ENCODE measurements around the gene PGLYRP1. TPM values are rescaled to one million over a fixed set of nuclear protein-coding genes. Genes with fewer than 3 reads are reported as not detected.

PGLYRP1 gene
- total RNA-seq, 1 experiment from 2014 or later, result not detected

DNA sequence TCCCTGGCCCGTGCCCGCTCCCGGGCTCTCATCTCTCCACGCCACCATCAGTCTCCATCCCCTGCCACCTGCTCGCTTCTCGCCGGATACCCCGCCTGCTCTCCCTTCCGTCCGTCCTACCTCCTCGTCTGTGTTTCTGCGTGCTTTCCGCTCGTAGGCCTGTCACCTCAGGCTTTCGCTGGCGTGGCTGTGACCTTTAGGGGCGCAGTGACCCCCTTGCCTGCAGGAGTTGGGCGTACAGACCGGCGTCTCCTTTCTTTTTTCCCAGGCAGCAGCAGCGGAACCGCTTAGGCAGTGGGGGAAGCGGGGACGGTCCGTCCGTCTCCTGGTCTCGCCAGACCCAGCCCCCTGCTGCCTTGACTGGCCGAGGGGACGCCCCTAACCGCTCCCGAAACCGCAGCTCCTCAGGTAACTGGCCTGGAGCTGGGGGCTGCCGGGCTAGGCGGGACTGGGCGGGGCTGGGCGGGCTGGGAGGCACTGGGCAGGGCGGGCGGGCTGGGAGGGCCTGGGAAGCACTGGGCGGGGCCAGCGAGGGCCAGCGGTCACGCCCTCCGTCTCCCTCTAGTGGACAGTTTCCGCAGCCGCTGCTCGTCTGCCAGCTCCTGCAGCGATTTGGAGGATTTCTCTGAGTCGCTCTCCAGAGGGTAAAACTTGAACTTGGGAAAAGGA lies 6.3 kb downstream of the PGLYRP1 start:
- Histone ChIP-seq H3K9me3 (ENCODE audit: insufficient read depth, low read depth) (no peaks in the 10 kb centered on the region), H3K4me2 (peak overlapping the region; percentile 97), H3K4me3 (peak overlapping the region; percentile 56; the same call in 1 of the 2 replicates), H3K9me2 (ENCODE audit: insufficient read depth) (no peaks in the 10 kb centered on the region), H4K20me1 (ENCODE audit: insufficient read depth) (peaks cover 5% of the 10 kb centered on the region; the same call in 1 of the 2 replicates), H2AFZ (0 out of 2 replicates have a peak overlapping the region, but pooled peaks have one; percentile 36), H3K27me3 (ENCODE audit: insufficient read depth, low read depth) (no peaks in the 10 kb centered on the region), H3K79me2 (ENCODE audit: low read depth) (no peaks in the 10 kb centered on the region), H3K4me1 (replicated peaks; ENCODE audit: insufficient read depth) (peaks cover 7% of the 10 kb centered on the region; the same call in 1 of the 2 replicates), H3K36me3 (ENCODE audit: low read depth) (no peaks in the 10 kb centered on the region), H3F3A (ENCODE audit: insufficient read depth, low read depth) (peaks cover 8% of the 10 kb centered on the region), H3K27ac (no peak overlapping the region)
- ChIA-PET CTCF (interaction anchor here (0.5 to 0.9 kb wide), 11 partner anchors 10 to 375 kb away, joined by 3 to 6 read pairs (median 4); partner anchors contain the start of genes MYPOP and SIX5), POLR2A (ENCODE audit: unreplicated experiment) (interaction anchor here (0.6 to 1.0 kb wide), 3 partner anchors 21 to 114 kb away, joined by 3 to 7 read pairs (median 4); partner anchors contain the start of genes CCDC61 and MYPOP)
- TF ChIP-seq, protein P1, sequence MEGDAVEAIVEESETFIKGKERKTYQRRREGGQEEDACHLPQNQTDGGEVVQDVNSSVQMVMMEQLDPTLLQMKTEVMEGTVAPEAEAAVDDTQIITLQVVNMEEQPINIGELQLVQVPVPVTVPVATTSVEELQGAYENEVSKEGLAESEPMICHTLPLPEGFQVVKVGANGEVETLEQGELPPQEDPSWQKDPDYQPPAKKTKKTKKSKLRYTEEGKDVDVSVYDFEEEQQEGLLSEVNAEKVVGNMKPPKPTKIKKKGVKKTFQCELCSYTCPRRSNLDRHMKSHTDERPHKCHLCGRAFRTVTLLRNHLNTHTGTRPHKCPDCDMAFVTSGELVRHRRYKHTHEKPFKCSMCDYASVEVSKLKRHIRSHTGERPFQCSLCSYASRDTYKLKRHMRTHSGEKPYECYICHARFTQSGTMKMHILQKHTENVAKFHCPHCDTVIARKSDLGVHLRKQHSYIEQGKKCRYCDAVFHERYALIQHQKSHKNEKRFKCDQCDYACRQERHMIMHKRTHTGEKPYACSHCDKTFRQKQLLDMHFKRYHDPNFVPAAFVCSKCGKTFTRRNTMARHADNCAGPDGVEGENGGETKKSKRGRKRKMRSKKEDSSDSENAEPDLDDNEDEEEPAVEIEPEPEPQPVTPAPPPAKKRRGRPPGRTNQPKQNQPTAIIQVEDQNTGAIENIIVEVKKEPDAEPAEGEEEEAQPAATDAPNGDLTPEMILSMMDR (conservative IDR thresholded peaks at IDR 0.05), result peak; percentile 82
- TF ChIP-seq EZH2 (IDR thresholded peaks at IDR 0.05; ENCODE audit: low read depth), result no peak
- DNase-seq, result peak; percentile 61 to 82
- intact Hi-C loops (cut with micrococcal nuclease; ENCODE audit: unreplicated experiment), result loop anchor here (5.0 kb wide), 1 partner anchor 134 kb away; no protein-coding TSS in a partner anchor
- no TSS peak for BruUV-seq (replicated peaks)

DNA sequence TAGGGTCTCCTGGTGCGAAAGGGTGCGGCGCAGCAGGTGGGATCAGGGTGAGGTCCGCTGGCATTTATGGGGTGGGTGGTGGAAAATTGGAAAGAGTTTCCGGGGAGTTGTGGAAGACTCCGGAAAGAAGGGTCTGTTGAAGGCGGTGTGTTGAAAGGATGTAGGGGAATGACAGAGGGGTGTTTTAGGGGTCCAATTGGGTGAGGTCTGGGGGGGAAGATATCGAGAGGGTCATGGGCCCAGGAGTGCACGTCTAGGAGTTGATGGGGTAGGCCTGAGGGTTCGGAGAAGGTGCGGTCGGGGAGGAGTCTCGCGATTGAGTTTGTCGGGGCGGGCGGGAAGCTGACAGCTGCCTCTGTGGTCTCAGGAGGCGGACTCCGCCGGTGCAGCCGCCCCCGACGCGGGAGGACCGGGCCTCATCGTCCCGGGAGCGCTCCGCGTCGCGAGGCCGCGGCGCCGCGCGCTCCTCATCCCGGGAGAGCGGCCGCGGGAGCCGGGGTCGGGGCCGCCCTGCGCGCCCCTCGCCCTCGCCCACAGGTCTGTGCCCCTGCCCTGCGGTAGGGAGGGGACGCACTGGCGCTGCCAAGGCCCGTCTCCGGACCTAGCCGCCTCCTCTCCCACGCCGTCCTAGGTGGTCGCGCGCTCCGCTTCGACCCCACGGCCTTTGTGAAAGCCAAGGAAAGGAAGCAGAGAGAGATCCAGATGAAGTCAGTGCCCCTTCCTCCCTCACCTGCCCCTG lies 7.0 kb downstream of the PGLYRP1 start:
- Histone ChIP-seq H3K9me2 (ENCODE audit: insufficient read depth) (no peaks in the 10 kb centered on the region), H3K9me3 (ENCODE audit: insufficient read depth, low read depth) (no peaks in the 10 kb centered on the region), H3K4me1 (replicated peaks; ENCODE audit: insufficient read depth) (peaks cover 7% of the 10 kb centered on the region; the same call in 1 of the 2 replicates), H3K4me2 (peak overlapping the region; percentile 97), H3F3A (ENCODE audit: insufficient read depth, low read depth) (peaks cover 6% of the 10 kb centered on the region), H2AFZ (no peak overlapping the region), H3K79me2 (ENCODE audit: low read depth) (no peaks in the 10 kb centered on the region), H3K27ac (no peak overlapping the region), H3K4me3 (no peak overlapping the region; the same call in 1 of the 2 replicates), H3K36me3 (ENCODE audit: low read depth) (no peaks in the 10 kb centered on the region), H4K20me1 (ENCODE audit: insufficient read depth) (peaks cover 5% of the 10 kb centered on the region; the same call in 1 of the 2 replicates), H3K27me3 (ENCODE audit: insufficient read depth, low read depth) (no peaks in the 10 kb centered on the region)
- TF ChIP-seq, protein P1 (conservative IDR thresholded peaks at IDR 0.05), result no peak
- no peak for TF ChIP-seq EZH2 (IDR thresholded peaks at IDR 0.05; ENCODE audit: low read depth)
- CTCF ChIA-PET, result interaction anchor here (0.5 to 0.9 kb wide), 7 partner anchors 49 to 375 kb away, joined by 3 to 6 read pairs (median 4); partner anchors contain the start of genes MYPOP and SIX5
- intact Hi-C loops (cut with micrococcal nuclease; ENCODE audit: unreplicated experiment), result loop anchor here (5.0 kb wide), 1 partner anchor 134 kb away; no protein-coding TSS in a partner anchor
- POLR2A ChIA-PET (ENCODE audit: unreplicated experiment), result no interaction called here
- DNase-seq, result no peak
- no TSS peak for BruUV-seq (replicated peaks)
